Embryonic facial prominence (tissue), 1 donor: ENCODE data around the gene ZNF385D.

Experiments
- DNase-seq: peaks from one replicate; pipeline ENCODE4 v3.0.0-alpha.2; 2016; ENCODE audit errors: extremely low spot score

Gene ZNF385D

DNA sequence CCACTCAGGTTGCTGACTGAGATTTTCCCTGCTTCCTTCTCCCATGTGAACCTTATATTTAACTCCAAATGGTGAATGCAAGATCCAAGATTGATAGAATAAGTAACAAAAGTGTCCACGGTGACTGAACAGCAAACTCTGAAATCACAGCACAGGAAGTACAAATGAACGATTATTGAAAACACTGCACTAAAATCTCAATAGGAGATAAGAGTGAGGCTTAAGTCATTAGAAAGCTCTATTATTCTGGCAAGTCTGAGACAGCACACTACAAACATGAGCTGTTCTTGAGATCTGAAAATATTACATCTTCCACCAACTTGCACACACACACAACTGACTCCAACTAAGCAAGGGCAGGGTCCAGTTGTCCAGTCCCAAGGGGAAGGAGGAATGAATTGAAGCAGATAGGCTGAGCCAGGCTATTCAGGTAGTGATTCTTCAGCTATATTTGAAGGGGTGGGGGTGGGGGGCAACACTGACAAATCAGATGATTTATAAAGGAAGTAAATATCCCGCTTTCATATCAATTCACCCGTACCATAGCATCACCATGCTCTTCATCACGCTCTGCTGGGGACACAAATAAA is 2.9 kb downstream of the ZNF385D start:
- DNase-seq: no peak

DNA sequence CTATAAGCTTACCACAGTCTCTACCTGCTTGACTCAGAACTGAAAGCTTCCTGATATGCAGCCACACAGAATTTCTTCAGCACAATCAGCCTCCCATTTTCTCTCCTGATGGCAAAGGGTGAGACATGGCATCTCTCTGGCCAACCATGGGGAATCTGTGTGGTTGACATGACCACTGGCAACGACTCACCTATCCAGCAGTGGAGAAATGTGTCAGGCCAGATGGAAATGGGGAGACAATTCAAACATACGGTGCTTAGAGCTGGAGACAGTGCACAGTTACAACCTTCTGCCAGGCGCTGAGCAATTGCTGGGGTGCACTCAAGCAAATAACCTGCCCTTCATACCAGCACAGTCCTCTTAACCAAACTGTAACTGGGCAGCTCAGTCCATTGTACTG is 3.6 kb downstream of the ZNF385D start:
- DNase-seq: no peak

DNA sequence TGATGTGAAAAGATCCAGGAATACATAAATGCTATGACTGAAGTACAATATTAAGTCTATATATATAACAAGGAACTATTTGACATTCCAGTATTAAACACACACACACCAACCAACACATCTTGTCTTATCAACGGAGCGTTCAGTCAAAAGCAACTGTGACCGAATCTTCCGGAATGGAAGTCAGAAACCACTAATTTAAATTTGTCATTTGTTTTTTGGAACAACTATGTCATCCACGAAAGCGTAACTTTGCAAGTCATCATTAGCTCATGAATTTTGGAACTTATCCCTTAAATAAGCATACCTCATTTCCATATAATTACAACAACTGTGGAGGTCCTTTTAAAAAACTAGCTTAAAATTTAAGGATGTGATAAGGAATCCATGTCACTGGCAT is 5.0 kb downstream of the ZNF385D start:
- DNase-seq: no peak

DNA sequence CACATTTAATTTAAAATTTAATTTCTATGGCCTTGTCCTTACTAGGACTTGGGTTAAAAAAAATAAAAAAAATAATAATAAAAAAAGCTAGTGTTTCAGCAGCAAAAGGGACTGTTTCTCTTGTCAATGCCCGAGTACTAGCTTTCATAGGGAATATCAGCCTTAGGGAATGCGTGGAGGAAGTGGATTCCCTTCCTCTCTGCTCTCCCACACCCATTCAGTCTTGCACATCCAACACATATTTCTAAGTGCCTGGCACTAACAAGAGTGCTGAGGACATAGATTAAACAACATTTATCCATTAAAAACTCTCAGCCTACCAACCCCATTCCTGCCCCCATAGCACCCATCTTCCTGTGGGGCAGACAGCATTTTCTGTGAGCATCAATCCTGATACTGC is 6.2 kb downstream of the ZNF385D start:
- DNase-seq: no peak

DNA sequence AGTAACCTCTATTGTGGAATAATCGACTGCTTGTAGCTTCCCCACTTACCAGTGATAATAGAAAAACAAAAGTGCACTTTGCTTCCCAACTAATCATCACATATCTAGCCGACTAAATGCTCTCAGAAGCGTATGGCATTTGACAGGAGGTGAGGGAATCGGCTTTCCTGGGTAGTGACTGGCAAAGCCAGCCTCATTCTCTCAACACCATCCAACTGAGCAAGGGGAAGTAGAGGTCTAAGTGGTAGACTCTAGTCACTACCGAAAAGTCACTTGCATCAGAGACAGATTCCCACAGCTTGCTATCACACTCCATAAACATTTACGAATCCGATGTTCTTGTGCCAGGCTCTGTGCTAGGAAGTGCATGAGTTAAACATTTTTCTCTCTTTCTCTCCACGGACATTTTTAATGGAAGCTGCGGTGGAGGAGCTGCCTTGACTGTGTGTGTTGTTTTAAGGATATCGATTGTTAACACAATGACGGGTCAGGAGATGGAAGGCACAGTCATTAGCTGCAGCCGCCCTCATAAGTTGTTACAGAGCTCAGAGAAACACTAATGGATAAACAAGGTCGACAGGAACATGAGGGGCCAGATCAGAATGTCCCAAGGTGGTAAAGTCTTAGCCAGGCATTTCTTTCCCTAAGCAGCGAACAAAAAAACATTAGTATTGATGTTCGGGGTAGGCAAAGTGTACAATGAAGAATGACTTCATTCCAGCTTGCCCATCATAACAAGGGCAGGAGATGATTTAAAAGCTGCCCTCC is 11.9 kb downstream of the ZNF385D start:
- no peak for DNase-seq

DNA sequence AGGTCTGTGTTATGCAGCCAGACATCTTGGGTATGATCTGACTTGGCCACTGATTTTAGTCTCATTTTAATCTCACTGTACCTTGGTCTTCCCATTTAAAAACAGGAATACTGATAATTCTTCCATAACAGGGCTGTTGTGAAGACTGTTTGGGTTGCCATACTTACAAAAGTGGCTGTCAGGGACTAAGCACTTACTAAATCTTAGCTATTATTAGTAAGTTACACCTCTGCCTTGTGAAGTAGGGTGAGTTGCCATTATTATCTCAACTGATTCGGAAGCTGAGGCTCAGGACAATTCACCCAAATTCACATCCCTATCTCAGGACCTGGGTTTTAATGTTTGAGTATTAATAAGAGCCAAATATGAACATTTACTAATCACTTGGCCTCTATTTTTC is 12.7 kb downstream of the ZNF385D start:
- no peak for DNase-seq

DNA sequence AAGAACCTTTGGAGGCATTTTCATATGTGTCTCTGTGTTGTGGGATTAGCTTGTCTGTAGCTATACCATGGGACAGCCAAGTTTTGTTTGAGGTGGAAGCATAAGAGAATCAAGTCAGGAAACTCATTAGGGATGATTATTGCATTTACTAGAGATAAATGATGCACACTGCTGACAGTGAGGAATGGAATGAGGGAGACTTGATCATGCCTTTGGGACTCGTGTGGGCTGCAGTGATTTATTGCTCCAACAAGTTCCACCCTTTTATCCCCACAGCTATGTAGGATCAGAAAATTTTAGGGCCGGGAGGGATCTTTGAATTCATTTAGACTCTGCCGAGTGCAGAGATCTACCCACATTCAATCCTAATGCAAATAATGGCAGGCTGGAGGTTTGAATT is 16.3 kb downstream of the ZNF385D start:
- DNase-seq: no peak

DNA sequence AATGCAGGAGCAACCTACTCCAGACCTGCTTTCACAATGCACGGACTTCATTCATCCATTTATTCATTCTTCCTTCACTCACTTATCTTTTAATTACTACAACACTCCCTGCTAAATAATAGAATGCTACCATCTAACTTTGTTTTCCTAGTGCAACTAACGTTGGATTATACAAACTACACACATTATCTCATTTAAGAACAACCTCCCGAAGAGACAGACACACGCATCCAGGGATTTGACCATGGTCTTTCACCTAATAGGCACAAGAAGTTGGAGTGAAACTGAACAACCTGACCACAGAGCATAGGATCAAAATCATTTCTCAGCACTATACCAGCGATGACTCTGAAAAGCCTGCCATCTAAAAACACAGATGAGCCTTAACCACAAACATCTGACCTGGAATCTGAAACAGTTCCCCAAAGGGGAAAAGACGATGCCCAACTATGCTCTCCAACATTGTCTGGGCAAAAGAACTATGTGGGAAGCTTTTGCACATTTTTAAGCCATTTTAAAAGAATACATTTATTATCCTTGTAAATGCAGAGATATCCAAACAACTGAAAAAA is 21.0 kb downstream of the ZNF385D start:
- no peak for DNase-seq

DNA sequence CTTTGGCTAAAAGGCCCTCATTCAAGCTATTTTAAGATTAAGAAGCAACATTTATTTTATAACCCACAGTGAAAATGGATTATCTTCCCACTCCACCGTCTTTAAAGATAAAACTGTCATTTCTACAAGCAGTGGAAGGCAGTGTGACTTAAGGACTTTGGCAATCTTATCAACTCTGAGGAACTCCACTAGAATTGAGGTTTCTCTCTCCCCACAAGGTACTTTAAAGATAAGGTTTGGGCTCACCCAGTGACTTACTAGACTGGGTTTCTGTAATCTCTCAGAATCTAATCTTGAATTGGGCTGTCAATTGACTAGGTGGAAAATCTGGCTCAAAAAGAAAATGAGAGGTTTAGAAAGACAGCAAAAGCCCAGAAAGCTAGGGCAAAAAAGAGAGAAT is 21.7 kb downstream of the ZNF385D start:
- no peak for DNase-seq

DNA sequence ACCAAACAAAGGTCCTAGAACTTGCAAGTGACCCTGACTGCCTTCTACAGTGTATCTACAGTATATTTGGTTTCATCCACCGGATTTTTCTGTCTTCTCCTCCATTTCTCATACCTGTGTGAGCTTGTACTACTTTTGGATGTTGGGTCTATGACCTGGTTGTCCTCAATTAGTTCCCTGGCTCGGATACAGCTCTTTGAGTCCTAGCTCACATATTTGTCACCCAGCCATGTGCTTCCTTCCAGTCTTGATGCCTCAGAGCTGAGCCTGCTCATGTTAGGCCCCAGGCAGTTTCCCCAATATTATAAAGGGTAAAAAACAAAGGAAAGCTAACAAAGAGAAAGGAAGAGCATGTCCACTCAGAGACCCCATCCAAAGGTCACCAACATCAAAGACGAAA is 28.2 kb downstream of the ZNF385D start:
- no peak for DNase-seq

DNA sequence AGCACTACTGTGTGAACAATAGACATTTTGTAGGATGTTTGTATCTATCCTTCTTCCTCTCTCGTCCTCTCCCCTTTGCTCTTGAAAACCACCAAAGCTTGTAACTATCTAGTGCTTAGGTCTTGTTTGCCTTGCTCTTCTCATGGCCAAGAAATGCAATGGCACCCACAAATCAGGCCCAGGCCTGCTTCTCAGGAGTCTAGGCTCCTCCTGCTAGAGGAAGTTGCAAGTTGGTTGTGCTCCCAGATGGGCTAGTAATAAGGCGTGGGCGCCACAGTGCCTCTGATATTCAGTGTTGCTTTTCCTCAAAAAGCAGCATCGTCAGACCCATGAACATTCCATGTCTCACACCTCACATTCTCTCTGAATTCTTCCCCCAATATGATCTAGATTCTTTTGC is 28.7 kb downstream of the ZNF385D start:
- DNase-seq: no peak

DNA sequence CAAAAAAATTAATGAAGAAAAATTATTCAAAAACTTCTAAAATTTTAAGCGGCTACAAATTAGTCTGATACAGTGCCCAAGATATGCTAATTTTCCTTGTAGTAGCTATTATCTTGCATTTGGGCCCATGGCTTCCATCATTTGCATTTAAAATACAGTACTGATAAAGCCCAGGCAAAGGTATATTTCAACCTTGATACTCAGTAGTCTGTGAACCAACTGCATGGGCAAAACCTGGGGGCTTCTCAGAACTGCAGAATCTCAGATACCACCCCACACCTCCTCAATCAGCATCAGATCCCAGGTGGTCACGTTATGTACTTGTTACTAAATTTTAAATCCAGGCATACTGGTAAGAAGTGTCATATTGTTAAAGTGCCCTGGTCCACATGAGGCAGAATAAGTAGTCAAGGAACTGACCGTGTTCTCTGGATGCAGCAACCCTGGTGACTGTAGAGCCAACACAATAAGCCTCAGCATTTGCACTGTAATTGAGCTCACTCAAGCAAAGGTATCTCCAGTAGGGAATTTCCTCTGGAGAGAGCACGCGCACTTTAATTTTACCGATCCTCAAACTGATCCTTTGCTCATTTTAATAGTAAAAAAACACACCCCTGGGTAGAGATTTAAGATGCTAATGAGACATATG is 31.9 kb downstream of the ZNF385D start:
- no peak for DNase-seq

DNA sequence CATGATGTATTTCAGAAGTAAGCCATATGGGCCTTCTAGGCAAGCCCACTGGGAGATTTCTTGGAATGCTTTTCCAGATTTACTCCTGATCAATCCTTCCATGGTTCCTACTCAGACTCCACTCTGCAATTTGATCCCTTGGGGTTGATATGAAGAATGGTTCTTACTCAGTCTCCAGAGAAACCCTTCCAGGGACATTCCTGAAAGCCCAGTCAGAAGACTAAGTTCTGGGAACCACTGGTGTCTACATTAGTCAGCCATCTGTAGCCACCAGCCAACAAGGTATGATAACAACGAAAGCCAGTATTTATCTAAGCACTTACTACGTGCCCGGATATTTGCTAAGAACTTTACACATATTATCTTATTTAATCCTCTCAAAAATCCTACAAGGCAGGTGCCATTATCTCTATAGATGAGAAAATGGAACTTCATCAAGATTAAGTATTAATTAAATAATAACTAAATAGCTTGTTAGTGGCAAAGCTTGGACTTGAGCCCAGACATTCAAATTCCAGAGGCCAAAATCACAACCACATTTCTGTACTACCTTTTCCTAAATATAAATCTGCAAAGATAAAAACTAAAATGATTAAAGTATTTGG is 32.7 kb downstream of the ZNF385D start:
- no peak for DNase-seq

DNA sequence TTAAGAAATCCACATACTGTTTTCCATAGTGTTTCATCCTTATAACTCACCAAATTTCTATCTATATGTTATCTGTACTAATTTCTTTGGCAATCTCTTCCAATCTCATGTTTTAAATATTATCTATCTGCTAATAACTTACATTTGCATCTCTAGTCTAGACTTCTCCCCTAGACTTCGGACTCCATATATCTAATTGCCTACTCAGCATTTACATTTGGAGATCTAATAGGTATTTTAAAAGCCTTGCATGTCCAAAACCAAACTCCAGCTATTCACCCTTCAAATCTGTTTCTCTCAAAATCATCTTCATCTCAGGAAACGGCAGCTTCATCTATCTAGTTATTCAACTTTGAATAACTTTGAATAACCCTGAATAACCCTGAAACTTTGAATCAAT is 35.3 kb downstream of the ZNF385D start:
- no peak for DNase-seq

DNA sequence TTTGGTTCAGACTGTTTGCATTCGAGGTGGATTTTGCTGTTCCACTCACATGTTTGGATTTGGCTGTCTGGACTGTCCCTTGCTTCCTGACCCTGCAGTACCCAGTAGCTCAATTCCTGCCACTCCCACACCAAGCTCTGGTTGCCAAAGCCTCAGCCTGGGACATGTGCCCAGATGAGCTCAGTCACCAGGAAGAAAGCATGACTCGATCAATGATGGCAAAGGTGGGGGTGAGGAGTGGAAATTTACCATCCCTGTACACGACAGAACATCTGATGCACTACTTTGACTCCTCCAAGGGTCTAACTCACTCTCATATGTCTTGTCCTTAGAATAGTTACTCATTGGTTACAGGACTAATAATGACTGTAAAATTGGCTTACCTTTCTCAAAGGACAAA is 45.2 kb downstream of the ZNF385D start:
- DNase-seq: no peak

DNA sequence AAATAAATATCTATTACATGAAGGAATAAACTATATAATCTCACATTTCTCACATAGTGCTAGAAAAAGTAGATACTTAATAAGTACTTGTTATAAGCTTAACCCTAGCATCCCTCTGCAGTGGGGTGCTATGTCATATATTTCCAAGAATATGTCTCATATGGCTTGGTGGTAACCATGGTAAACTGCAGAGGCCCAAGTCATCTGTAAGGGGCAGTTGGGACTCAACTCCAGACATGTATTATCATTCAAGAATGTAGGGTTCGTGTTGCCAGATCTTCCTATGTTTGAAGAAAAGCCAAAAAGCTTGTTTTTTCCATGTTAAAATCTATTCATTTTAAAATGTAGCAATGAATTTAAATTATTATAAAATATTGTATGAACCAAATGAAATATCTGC is 46.2 kb downstream of the ZNF385D start:
- DNase-seq: no peak

DNA sequence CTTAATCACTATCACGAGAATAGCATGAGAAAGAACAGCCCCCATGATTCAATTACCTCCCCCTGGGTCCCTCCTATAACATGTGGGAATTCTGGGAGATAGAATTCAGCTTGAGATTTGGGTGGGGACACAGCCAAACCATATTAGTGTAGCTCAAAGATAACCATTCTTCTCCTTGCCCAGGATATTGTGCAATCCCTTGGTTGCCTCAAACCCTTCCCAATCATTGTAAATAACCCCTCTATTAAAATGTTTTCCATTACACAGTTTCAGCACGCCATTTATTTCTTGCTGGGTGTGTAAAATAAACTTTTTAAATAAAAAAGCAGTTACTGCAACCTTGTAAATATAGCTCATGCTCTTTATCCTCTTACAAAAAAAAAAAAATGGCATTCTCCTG is 47.7 kb downstream of the ZNF385D start:
- no peak for DNase-seq

DNA sequence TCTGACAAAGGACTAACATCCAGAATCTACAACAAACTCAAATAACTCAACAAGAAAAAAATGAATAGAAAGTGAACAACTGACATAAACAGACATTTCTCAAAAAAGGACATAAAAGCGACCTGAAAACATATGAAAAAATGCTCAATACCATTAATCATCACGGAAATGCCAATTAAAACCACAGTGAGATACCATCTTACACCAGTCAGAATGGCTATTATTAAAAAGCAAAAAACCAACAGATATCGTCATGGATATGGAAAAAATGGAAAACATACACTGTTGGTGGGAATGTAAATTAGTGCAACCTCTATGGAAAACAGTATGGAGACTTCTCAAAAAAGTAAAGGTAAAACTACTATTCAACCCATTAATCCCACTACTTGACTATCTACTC is 53.3 kb downstream of the ZNF385D start:
- no peak for DNase-seq

DNA sequence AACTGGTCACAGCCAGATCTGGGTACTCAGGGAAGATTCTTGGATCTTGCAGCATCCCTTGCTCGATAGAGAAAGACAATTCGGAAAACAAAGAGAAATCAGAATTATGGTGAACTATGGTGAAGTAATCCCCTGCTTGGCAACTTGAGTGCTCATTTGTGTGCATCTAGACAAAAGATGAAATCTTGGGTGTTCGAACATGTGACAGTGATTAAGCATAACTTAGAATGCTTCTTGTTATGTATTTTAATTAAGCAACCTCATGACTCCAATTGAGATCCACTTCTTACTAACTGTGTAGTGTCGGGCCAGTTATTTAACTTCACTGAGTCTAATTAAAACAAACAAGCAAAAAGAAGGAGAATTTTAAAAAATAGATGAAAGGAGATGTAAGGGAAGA is 56.5 kb downstream of the ZNF385D start:
- DNase-seq: no peak

DNA sequence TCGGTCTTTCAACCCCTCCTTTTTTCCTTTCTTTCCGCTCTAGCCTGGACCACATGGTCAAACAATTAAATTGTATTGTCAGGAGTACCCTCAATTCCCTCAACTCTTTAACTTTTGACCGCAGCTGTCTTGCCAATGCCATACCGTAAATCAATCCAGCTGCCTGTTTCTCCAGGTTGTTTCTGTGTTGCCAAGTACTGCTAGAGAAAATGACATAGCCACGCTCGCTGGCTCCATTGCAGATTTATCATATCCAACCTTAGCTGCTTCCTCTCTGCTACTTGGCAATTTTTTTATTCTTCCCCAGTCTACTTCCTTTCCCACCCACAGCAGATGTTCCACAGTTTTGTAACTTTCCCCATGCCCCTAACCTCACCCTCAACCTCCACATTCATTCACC is 60.0 kb downstream of the ZNF385D start:
- DNase-seq: no peak

DNA sequence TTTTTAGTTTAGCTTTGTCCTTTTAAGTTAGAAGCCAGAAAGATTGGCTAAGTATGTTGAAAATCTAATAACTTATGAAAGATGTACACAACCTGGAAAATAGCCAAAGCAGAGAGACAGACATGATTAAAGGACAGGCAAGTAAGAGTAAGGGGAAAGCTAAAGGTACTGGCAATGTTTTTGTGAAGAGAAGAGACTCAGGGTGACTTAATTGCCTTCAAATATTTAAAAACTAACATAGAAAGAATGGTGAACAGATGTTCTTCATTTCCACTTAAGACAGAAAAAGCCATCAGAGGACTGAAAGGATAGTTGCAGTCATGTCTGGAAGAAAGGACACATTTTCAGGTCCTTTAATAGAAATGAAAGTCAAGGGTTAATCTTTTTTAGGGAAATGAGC is 68.8 kb downstream of the ZNF385D start:
- no peak for DNase-seq

DNA sequence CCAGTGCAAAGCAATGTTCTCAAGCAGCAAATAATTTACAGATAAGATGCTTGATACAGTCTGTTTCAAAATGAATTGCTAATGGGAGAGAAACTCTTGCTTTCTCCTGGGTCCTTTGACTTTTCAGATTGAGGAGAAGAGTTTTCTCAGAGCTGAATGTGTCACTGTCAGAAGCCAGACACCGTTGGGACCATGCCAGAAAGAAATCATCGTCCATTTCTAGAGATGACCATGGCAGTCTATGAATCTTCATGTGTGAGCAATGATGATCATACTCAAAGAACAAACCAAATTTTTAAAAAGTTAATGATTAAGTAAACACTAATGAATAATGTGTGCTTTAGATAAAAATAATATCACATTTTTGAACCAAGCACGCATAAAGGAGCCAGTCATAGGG is 77.6 kb downstream of the ZNF385D start:
- DNase-seq: no peak

DNA sequence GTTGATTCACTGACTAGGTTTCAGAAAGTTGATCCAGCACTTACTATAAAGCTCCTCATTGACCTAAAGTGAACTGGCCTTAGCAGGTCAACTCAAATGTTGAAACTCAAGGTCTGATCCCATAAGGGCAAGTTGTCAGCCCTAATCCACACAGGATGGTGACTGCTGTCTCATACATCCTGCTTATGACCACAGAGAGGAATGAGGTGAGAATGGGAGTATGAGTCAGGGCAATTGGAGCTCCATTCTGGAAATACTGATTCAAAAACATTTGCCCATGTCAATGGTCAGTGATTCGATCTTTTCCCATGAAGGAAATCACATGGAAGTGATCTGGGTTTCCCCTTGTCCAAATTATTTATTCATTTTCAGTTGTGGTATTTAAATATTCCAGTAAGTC is 78.7 kb downstream of the ZNF385D start:
- no peak for DNase-seq
